Activated B cell treated with CpG ODN at 0.5 μM for 24 hours (primary cell): ENCODE data around the gene AVPR2. TPM values are rescaled to one million over a fixed set of nuclear protein-coding genes. Genes with fewer than 3 reads are reported as not detected.

ENCODE experiments used
- ATAC-seq: fragments of 200-7000 bp; cut with Tn5 transposase; one replicate; pipeline ENCODE4 v1.10.0; 2021; ENCODE audit warnings: low read depth, mild to moderate bottlenecking, moderate library complexity
- CTCF ChIA-PET: fragments of 350-600 bp; sonication (Branson Sonifier 250); formaldehyde crosslinking; loops from one replicate; lab custom pipeline; 2021; ENCODE audit warnings: antibody characterized with exemption; lab: Charles Lee
- POLR2A ChIA-PET: fragments of 350-600 bp; sonication (Branson Sonifier 250); formaldehyde crosslinking; loops from one replicate; lab custom pipeline; 2021; ENCODE audit warnings: antibody characterized with exemption; lab: Charles Lee
- DNase-seq: peaks from one replicate; pipeline ENCODE4 v3.0.0; 2022
- H3K27ac Mint-ChIP-seq: one replicate; pipeline ENCODE4 v1.8.0; 2020; ENCODE audit warnings: mixed read lengths
- H3K27me3 Mint-ChIP-seq: one replicate; pipeline ENCODE4 v1.8.0; 2021; ENCODE audit warnings: mixed read lengths
- H3K36me3 Mint-ChIP-seq: one replicate; pipeline ENCODE4 v1.8.0; 2021; ENCODE audit warnings: low read depth, mixed read lengths
- H3K4me1 Mint-ChIP-seq: one replicate; pipeline ENCODE4 v1.8.0; 2021; ENCODE audit warnings: mixed read lengths
- H3K4me3 Mint-ChIP-seq: one replicate; pipeline ENCODE4 v1.8.0; 2020; ENCODE audit warnings: mild to moderate bottlenecking, mixed read lengths
- H3K9me3 Mint-ChIP-seq: one replicate; pipeline ENCODE4 v1.8.0; 2020; ENCODE audit warnings: mixed read lengths
- CTCF ChIP-seq: fragments of 200-600 bp; IDR thresholded peaks from one replicate; pipeline ENCODE4 v1.8.0; 2022; ENCODE audit warnings: antibody characterized with exemption, mild to moderate bottlenecking
- intact Hi-C: fragments of 100-400 bp; cut with micrococcal nuclease; formaldehyde crosslinking; loops from one replicate; pipeline ENCODE4 v1.15.1; 2024
- total RNA-seq: library from RNA; stranded (reverse); gene quantifications from 2 replicates; pipeline ENCODE4 v1.2.3, GENCODE V29; 2022

AVPR2 gene
- total RNA-seq, 1 donor from 2014 or later: not detected

GRCh38 chrX:153862369-153863250 lies 41.9 kb upstream of the AVPR2 start:
- H3K4me1 Mint-ChIP-seq: no peaks in the 10 kb centered on the region
- H3K27ac Mint-ChIP-seq: no peak overlapping the region
- TF ChIP-seq CTCF: no peak
- ChIA-PET CTCF (no interaction called here), POLR2A (no interaction called here)
- H3K36me3 Mint-ChIP-seq: peaks cover 5% of the 10 kb centered on the region
- intact Hi-C loops: no loop called here
- ATAC-seq (no peak), DNase-seq (no peak)
- H3K4me3 Mint-ChIP-seq: no peak overlapping the region
- H3K9me3 Mint-ChIP-seq: no peaks in the 10 kb centered on the region
- no peaks in the 10 kb centered on the region for H3K27me3 Mint-ChIP-seq

GRCh38 chrX:153863251-153863991 lies 41.1 kb upstream of the AVPR2 start:
- CTCF ChIA-PET: no interaction called here
- no peak for TF ChIP-seq CTCF
- Mint-ChIP-seq H3K27ac (no peak overlapping the region), H3K9me3 (no peaks in the 10 kb centered on the region), H3K27me3 (no peaks in the 10 kb centered on the region), H3K4me1 (no peaks in the 10 kb centered on the region), H3K4me3 (no peak overlapping the region), H3K36me3 (peaks cover 5% of the 10 kb centered on the region)
- intact Hi-C loops: no loop called here
- POLR2A ChIA-PET: no interaction called here
- ATAC-seq (no peak), DNase-seq (no peak)

GRCh38 chrX:153864101-153864500 lies 40.4 kb upstream of the AVPR2 start:
- Mint-ChIP-seq H3K36me3 (peaks cover 5% of the 10 kb centered on the region), H3K9me3 (no peaks in the 10 kb centered on the region), H3K4me3 (no peak overlapping the region), H3K27ac (no peak overlapping the region), H3K27me3 (no peaks in the 10 kb centered on the region), H3K4me1 (no peaks in the 10 kb centered on the region)
- POLR2A ChIA-PET: no interaction called here
- DNase-seq (no peak), ATAC-seq (no peak)
- CTCF ChIA-PET: no interaction called here
- no peak for TF ChIP-seq CTCF
- intact Hi-C loops: no loop called here

GRCh38 chrX:153864561-153865320 lies 39.7 kb upstream of the AVPR2 start:
- Mint-ChIP-seq H3K36me3 (peaks cover 5% of the 10 kb centered on the region), H3K4me3 (no peak overlapping the region), H3K27me3 (no peaks in the 10 kb centered on the region), H3K27ac (no peak overlapping the region), H3K9me3 (no peaks in the 10 kb centered on the region), H3K4me1 (no peaks in the 10 kb centered on the region)
- ChIA-PET CTCF (no interaction called here), POLR2A (no interaction called here)
- no peak for TF ChIP-seq CTCF
- DNase-seq (no peak), ATAC-seq (no peak)
- intact Hi-C loops: no loop called here

- no peak for ATAC-seq
- Mint-ChIP-seq H3K4me3 (no peak overlapping the region), H3K4me1 (no peaks in the 10 kb centered on the region), H3K27ac (no peak overlapping the region), H3K27me3 (no peaks in the 10 kb centered on the region), H3K36me3 (peaks cover 5% of the 10 kb centered on the region), H3K9me3 (no peaks in the 10 kb centered on the region)
- DNase-seq: no peak
- no peak for TF ChIP-seq CTCF
- intact Hi-C loops: no loop called here
- POLR2A ChIA-PET: no interaction called here
- CTCF ChIA-PET: no interaction called here
Observed at GRCh38 chrX:153865321-153865580, 39.2 kb upstream of the AVPR2 start.
